Hepatocyte (in vitro differentiated cells): ENCODE measurements around the gene ANAPC1.

Experiments used
- CTCF ChIP-seq: fragments of 200-600 bp; sonication (generic); IDR thresholded peaks from 2 replicates; pipeline ENCODE4 v1.5.1; 2016; ENCODE audit warnings: antibody characterized with exemption, mild to moderate bottlenecking; ENCODE audit not compliant: poor library complexity
- EZH2phosphoT487 ChIP-seq: fragments of 200-600 bp; sonication (generic); IDR thresholded peaks from one replicate; pipeline ENCODE4 v1.6.1; 2018; ENCODE audit warnings: antibody characterized with exemption, mild to moderate bottlenecking, low read depth, moderate library complexity; ENCODE audit not compliant: unreplicated experiment, severe bottlenecking

- no peak for TF ChIP-seq EZH2phosphoT487
- no peak for TF ChIP-seq CTCF
These were observed 26.8 kb upstream of the ANAPC1 start for GRCh38 chr2:111910609-111911277.
